Left colon (tissue), 2 donors: ENCODE data around the gene PRKACB. TPM values are rescaled to one million over a fixed set of nuclear protein-coding genes. Genes with fewer than 3 reads are reported as not detected.
"Not testable (repeated sequence)": the region's sequence is repeated elsewhere in the genome, so short reads cannot be mapped to it uniquely, and the experiment has no call there.

Experiments
- ATAC-seq: fragments of 200-7000 bp; cut with Tn5 transposase; one replicate; pipeline ENCODE4 v1.9.1; 2020; ENCODE audit warnings: mild to moderate bottlenecking, moderate library complexity
- DNase-seq, 2 donors: peaks; one replicate each; pipeline ENCODE4 v3.0.0-alpha.2; 2020
- intact Hi-C, 2 donors: fragments of 100-400 bp; cut with DNase I in 1 of 2; cut with micrococcal nuclease in 1 of 2; formaldehyde crosslinking; loops; one replicate each; pipeline versions ENCODE4 v1.11.2 to v1.14.0; 2022; cut with DNase I, micrococcal nuclease
- total RNA-seq, 2 donors: library from RNA; stranded (reverse); fragmentation: NEBNext Ultra II Directional; extraction: Animal tissue kit (Norgen Biotek cat#: 25700); gene quantifications; one replicate each; pipeline ENCODE4 v1.2.1, GENCODE V29; 2021
- donor health status: DM: no; HTN: no; CAD: no.
- donor health status: DM: yes; HTN: yes; CAD: no.

Gene PRKACB
- total RNA-seq, 2 donors from 2014 or later: 113 to 127 TPM

DNA sequence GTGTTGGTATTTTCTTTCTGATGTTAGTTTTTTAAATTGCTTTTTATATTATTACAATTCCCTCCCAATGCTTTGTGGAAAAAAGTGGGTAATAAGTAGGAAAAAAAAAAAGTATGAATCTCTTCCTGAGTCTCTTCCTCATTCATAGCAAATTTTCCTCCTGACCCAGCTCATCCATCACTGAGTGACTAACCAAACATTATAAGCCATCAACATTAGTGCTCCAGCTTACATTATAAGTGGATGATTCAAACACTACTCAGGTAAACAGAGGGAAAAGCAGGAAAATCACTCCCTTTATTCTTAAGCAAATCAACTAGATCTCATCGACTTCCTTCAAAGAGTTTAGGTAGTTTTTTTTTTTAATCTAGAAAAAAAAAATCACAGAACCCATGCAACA lies 142.0 kb downstream of the PRKACB start:
- DNase-seq: no peak
- intact Hi-C loops: no loop called here
- ATAC-seq: no peak

DNA sequence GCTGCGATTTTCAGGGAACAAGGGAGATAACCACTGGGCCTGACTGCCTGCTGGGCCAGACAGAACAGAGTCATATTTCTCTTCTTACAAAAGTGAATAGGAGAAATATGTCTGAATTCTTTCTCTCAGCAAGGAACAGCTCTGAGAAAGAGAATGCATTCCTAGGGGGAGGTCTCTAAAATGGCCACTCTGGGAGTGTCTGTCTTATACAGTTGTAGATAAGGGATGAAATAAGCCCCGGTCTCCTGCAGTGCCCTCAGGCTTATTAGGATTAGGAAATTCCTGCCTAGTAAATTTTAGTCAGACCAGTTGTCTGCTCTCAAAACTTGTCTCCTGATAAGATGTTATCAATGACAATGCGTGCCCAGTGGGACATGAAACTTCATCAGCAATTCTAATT lies 143.3 kb downstream of the PRKACB start:
- DNase-seq, intact Hi-C loops, ATAC-seq: not testable (repeated sequence)

Other genes with a start within 250 kb of the PRKACB start
- gene TTLL7, start 145.1 kb upstream of the PRKACB start, total RNA-seq: 10 to 100 TPM in 1 of 2 donors, 1 to 10 TPM in 1; 2.8 to 10.3 TPM
- 10 to 100 TPM; 24.5 to 29.9 TPM for gene SAMD13, start 157.4 kb downstream of the PRKACB start, total RNA-seq